Lower leg skin (tissue), 3 donors: ENCODE results near the gene MTERF1.

ENCODE experiments used
- CTCF ChIP-seq, 3 donors: fragments of 450-650 bp; IDR thresholded peaks; one replicate each; pipeline ENCODE4 v1.5.1; 2016; ENCODE audit warnings: antibody characterized with exemption in 3 of 3, mild to moderate bottlenecking in 3 of 3, moderate library complexity in 2 of 3
- POLR2A ChIP-seq, 2 donors: fragments of 450-650 bp; IDR thresholded peaks; one replicate each; pipeline ENCODE4 v1.6.1; 2016 to 2017; ENCODE audit warnings: antibody characterized with exemption in 2 of 2, mild to moderate bottlenecking in 1 of 2, moderate library complexity in 1 of 2

DNA sequence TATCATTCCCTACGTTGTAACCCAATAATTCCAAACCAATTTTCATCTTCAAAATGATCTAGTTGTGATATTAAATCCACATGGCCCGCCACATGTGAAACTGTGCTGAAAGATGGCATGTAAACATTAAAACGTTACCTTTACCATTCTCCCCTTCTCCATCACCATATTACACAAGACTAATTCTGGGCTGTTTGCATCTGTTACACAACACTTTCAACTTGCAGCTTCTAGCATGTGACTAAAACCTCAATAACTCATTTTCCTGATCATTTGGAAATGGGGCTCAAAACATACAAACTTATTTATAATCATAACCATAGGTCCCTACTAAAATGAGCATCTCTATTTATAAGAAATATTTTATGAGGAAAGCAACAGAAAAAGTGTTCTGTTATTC is 4.7 kb downstream of the MTERF1 start:
- TF ChIP-seq POLR2A (IDR thresholded peaks at IDR 0.05): no peak
- TF ChIP-seq CTCF (IDR thresholded peaks at IDR 0.05): no peak
